ENCODE data around the gene PDPK1.
"Not testable (repeated sequence)": the region's sequence is repeated elsewhere in the genome, so short reads cannot be mapped to it uniquely, and the experiment has no call there.

Gene PDPK1

GRCh38 chr16:2526135-2526534, 11.7 kb upstream of the PDPK1 start:
- DNase-seq, result no peak

- no peak for DNase-seq
Observed at GRCh38 chr16:2527071-2527783, 10.6 kb upstream of the PDPK1 start.

- DNase-seq, result no peak
Observed at GRCh38 chr16:2527784-2528100, 10.1 kb upstream of the PDPK1 start.

GRCh38 chr16:2528161-2529060, 9.4 kb upstream of the PDPK1 start:
- no peak for DNase-seq

- no peak for DNase-seq
Observed at GRCh38 chr16:2529061-2529931, 8.5 kb upstream of the PDPK1 start.

- DNase-seq, result no peak
Observed at GRCh38 chr16:2529961-2530628, 7.7 kb upstream of the PDPK1 start.

- no peak for DNase-seq
Observed at GRCh38 chr16:2530629-2531318, 7.0 kb upstream of the PDPK1 start.

- no peak for DNase-seq
Observed at GRCh38 chr16:2531371-2531695, 6.5 kb upstream of the PDPK1 start, which contains the start of gene CEMP1. CEMP1 (minus strand) TSS chr16:2531408; CDS start chr16:2531073, 335 bp downstream.

GRCh38 chr16:2531696-2532493, 5.9 kb upstream of the PDPK1 start:
- DNase-seq, result peak; percentile 82 to 97

- DNase-seq, result peak; percentile 25 to 77
Observed at GRCh38 chr16:2532494-2533141, 5.2 kb upstream of the PDPK1 start.

- not testable (repeated sequence) for DNase-seq
Observed at GRCh38 chr16:2533142-2533755, 4.6 kb upstream of the PDPK1 start.

- DNase-seq, result no peak
Observed at GRCh38 chr16:2533912-2534311, 3.9 kb upstream of the PDPK1 start.

GRCh38 chr16:2534335-2534734, 3.5 kb upstream of the PDPK1 start:
- DNase-seq, result not testable (repeated sequence)

GRCh38 chr16:2535625-2536013, 2.2 kb upstream of the PDPK1 start:
- no peak for DNase-seq

- not testable (repeated sequence) for DNase-seq
Observed at GRCh38 chr16:2539192-2539844, 1.5 kb downstream of the PDPK1 start.

- DNase-seq, result not testable (repeated sequence)
Observed at GRCh38 chr16:2539845-2540458, 2.1 kb downstream of the PDPK1 start.

GRCh38 chr16:2540912-2541311, 3.1 kb downstream of the PDPK1 start:
- not testable (repeated sequence) for DNase-seq

- not testable (repeated sequence) for DNase-seq
Observed at GRCh38 chr16:2541409-2541808, 3.6 kb downstream of the PDPK1 start.

- DNase-seq, result not testable (repeated sequence)
Observed at GRCh38 chr16:2543771-2544170, 6.0 kb downstream of the PDPK1 start.
